HepG2 (cell line): ENCODE measurements around the gene AGR2.

Source experiments
- DR1 ChIP-seq: sonication (generic); formaldehyde crosslinking; IDR thresholded peaks from 2 replicates; pipeline ENCODE4 v1.8.0; 2021; ENCODE audit warnings: mild to moderate bottlenecking, missing genetic modification reagents, inconsistent platforms
- ETV6 ChIP-seq: sonication (generic); formaldehyde crosslinking; conservative IDR thresholded peaks from 2 replicates; pipeline ENCODE4 v1.4.0; 2020; ENCODE audit warnings: missing genetic modification reagents
- PCBP1 ChIP-seq: fragments of 200-400 bp; formaldehyde crosslinking; IDR thresholded peaks from 2 replicates; pipeline ENCODE4 v1.6.1; 2017; ENCODE audit warnings: mild to moderate bottlenecking, low read depth, low read length, borderline replicate concordance
- THRA ChIP-seq: sonication (generic); formaldehyde crosslinking; IDR thresholded peaks from 2 replicates; pipeline ENCODE4 v1.4.0; 2020; ENCODE audit warnings: missing genetic modification reagents, borderline replicate concordance
- ZNF136 ChIP-seq: sonication (generic); formaldehyde crosslinking; IDR thresholded peaks from 2 replicates; pipeline ENCODE4 v1.8.1; 2022; ENCODE audit warnings: low read depth, mild to moderate bottlenecking, moderate library complexity, missing genetic modification reagents
- ZNF407 ChIP-seq: sonication (generic); formaldehyde crosslinking; IDR thresholded peaks from one replicate; pipeline ENCODE4 v1.5.1; 2020; ENCODE audit warnings: mild to moderate bottlenecking, missing genetic modification reagents; ENCODE audit errors: not compliant biosample characterization
- ZNF737 ChIP-seq: sonication (generic); formaldehyde crosslinking; IDR thresholded peaks from 2 replicates; pipeline ENCODE4 v1.5.0; 2020; ENCODE audit warnings: missing genetic modification reagents, mild to moderate bottlenecking, borderline replicate concordance

GRCh38 chr7:16816824-16817223, 12.0 kb upstream of the AGR2 start:
- TF ChIP-seq THRA (CRISPR knock-in tag): no peak
- no peak for TF ChIP-seq ZNF407 (CRISPR knock-in tag)
- TF ChIP-seq PCBP1: no peak
- no peak for TF ChIP-seq ZNF136 (CRISPR knock-in tag)
- TF ChIP-seq ZNF737: no peak
- TF ChIP-seq DR1 (CRISPR knock-in tag): no peak
- TF ChIP-seq ETV6 (CRISPR knock-in tag): no peak
